Natural killer cell (primary cell): ENCODE data around the gene BTBD1. TPM values are rescaled to one million over a fixed set of nuclear protein-coding genes. Genes with fewer than 3 reads are reported as not detected.
"Not testable (repeated sequence)": the region's sequence is repeated elsewhere in the genome, so short reads cannot be mapped to it uniquely, and the experiment has no call there.

Source experiments
- ATAC-seq, 3 donors: fragments of 150-1000 bp in 2 of 3; fragments of 200-7000 bp in 1 of 3; cut with Tn5 transposase; 1 replicate in 1 of 3; 2 replicates in 2 of 3; pipeline ENCODE4 v1.10.0; 2021; ENCODE audit warnings: mild to moderate bottlenecking in 2 of 3, moderate library complexity in 2 of 3
- DNase-seq, 2 donors: peaks; one replicate each; pipeline versions ENCODE4 v3.0.0 to v3.0.0-alpha.2; 2013 to 2021; ENCODE audit warnings: mixed read lengths in 1 of 2
- H3K27ac ChIP-seq: one replicate; pipeline ENCODE4 v1.5.1; 2013; ENCODE audit warnings: mild to moderate bottlenecking, low read length
- H3K27me3 ChIP-seq: one replicate; pipeline ENCODE4 v1.6.1; 2013; ENCODE audit warnings: low read length; ENCODE audit not compliant: control insufficient read depth, insufficient read depth
- H3K36me3 ChIP-seq: one replicate; pipeline ENCODE4 v1.6.1; 2013; ENCODE audit warnings: low read length; ENCODE audit not compliant: control insufficient read depth, insufficient read depth
- H3K4me1 ChIP-seq: one replicate; pipeline ENCODE4 v1.6.1; 2013; ENCODE audit warnings: low read length; ENCODE audit not compliant: control insufficient read depth, insufficient read depth
- H3K4me3 ChIP-seq: one replicate; pipeline ENCODE4 v1.5.1; 2013; ENCODE audit warnings: low read length
- H3K9me3 ChIP-seq: one replicate; pipeline ENCODE4 v1.6.1; 2013; ENCODE audit warnings: low read length; ENCODE audit not compliant: control insufficient read depth, insufficient read depth
- H3K27ac Mint-ChIP-seq, 2 donors: one replicate each; pipeline ENCODE4 v1.8.0; 2022; ENCODE audit warnings: mild to moderate bottlenecking in 2 of 2, mixed read lengths in 2 of 2, moderate library complexity in 1 of 2
- H3K27me3 Mint-ChIP-seq, 2 donors: one replicate each; pipeline ENCODE4 v1.8.0; 2022; ENCODE audit warnings: low read depth in 2 of 2, mixed read lengths in 2 of 2
- H3K36me3 Mint-ChIP-seq: one replicate; pipeline ENCODE4 v1.8.0; 2022; ENCODE audit warnings: mixed read lengths
- H3K4me1 Mint-ChIP-seq, 2 donors: one replicate each; pipeline ENCODE4 v1.8.0; 2022; ENCODE audit warnings: mixed read lengths in 2 of 2
- H3K4me3 Mint-ChIP-seq: one replicate; pipeline ENCODE4 v1.8.0; 2022; ENCODE audit warnings: mild to moderate bottlenecking, moderate library complexity, mixed read lengths
- H3K9me3 Mint-ChIP-seq, 2 donors: one replicate each; pipeline ENCODE4 v1.8.0; 2022; ENCODE audit warnings: mixed read lengths in 2 of 2
- whole genome bisulfite sequencing: methylation state at CpG from one replicate; pipeline ENCODE4 v1.1.7; 2013; ENCODE audit warnings: missing lambda C conversion rate; ENCODE audit not compliant: insufficient coverage; 5-methylcytosine and 5-hydroxymethylcytosine counted together
- intact Hi-C: fragments of 100-400 bp; cut with micrococcal nuclease; formaldehyde crosslinking; loops from one replicate; pipeline ENCODE4 v1.14.2; 2022
- total RNA-seq, 4 donors: library from RNA; stranded (reverse); fragments of 120-200 nt in 1 of 4; gene quantifications; one replicate each; pipeline versions ENCODE4 v1.2.3 to v1.2.4, GENCODE V29; 2013 to 2022
- TF ChIP-seq, protein P1 (sequence below): fragments of 200-600 bp; IDR thresholded peaks from one replicate; pipeline ENCODE4 v1.8.0; 2022; ENCODE audit warnings: antibody characterized with exemption

Gene BTBD1
- total RNA-seq, 3 donors from 2014 or later (not counting 1 experiment from before 2014, with no cell fraction given), result 42.5 to 54.4 (median 54.0) TPM

DNA sequence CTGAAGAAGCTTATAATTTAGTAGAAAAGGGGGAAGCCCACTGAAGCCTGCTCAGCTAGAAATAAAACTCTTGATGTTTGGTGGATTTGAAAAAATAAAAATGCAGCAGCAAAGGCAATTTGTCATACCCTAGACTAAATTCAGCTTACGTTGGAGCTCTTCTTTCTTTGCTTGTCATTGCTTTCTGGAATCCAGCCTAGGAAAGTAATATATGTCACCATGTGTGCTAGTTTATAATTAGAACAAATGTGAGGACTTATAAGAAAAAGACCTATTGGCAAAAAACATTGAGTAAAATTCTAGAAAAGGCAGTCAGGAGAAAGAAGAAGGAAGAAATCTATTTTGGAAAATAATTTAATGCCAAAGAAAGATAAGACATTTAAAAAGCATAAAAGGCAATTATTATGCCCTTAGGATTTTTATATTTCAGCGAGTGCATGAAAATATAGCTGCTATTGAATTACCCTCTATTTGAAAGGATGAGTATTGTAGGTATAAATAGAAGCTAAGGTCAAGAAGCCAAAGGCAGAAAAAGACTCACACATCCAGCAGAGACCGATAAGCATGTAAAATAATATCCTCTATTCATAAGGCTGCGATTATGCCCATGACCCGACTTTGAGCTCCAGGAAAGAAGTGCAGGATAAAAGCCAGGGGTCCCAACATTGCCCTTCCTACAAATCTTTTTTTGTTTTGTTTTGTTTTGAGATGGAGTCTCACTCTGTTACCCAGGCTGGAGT, 10.6 kb upstream of the BTBD1 start:
- Histone ChIP-seq H3K27me3 (peaks cover 2% of the 10 kb centered on the region), H3K27ac (no peak overlapping the region), H3K9me3 (peaks cover 7% of the 10 kb centered on the region), H3K36me3 (no peaks in the 10 kb centered on the region), H3K4me3 (no peak overlapping the region), H3K4me1 (no peaks in the 10 kb centered on the region)
- H3K27me3 Mint-ChIP-seq, result peaks cover 24 to 37% of the 10 kb centered on the region in 2 donors
- H3K4me1 Mint-ChIP-seq, result peaks cover 0 to 8% of the 10 kb centered on the region in 2 donors
- DNase-seq (no peak), ATAC-seq (no peak)
- TF ChIP-seq, protein P1, sequence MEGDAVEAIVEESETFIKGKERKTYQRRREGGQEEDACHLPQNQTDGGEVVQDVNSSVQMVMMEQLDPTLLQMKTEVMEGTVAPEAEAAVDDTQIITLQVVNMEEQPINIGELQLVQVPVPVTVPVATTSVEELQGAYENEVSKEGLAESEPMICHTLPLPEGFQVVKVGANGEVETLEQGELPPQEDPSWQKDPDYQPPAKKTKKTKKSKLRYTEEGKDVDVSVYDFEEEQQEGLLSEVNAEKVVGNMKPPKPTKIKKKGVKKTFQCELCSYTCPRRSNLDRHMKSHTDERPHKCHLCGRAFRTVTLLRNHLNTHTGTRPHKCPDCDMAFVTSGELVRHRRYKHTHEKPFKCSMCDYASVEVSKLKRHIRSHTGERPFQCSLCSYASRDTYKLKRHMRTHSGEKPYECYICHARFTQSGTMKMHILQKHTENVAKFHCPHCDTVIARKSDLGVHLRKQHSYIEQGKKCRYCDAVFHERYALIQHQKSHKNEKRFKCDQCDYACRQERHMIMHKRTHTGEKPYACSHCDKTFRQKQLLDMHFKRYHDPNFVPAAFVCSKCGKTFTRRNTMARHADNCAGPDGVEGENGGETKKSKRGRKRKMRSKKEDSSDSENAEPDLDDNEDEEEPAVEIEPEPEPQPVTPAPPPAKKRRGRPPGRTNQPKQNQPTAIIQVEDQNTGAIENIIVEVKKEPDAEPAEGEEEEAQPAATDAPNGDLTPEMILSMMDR, result no peak
- WGBS, result 75% methylated on average over 4 of the region's 5 CpGs
- H3K9me3 Mint-ChIP-seq, result no peaks in the 10 kb centered on the region
- H3K36me3 Mint-ChIP-seq, result no peaks in the 10 kb centered on the region
- no peak overlapping the region for H3K27ac Mint-ChIP-seq
- no peak overlapping the region for H3K4me3 Mint-ChIP-seq
- intact Hi-C loops, result no loop called here

GRCh38 chr15:83069211-83069642, 2.2 kb upstream of the BTBD1 start:
- not testable (repeated sequence) for H3K4me3 ChIP-seq, H3K9me3 ChIP-seq, H3K27me3 Mint-ChIP-seq, H3K9me3 Mint-ChIP-seq, H3K36me3 Mint-ChIP-seq, H3K27me3 ChIP-seq, H3K27ac ChIP-seq, H3K36me3 ChIP-seq
- intact Hi-C loops, result loop anchor here (10.0 kb wide), 1 partner anchor 254 kb away; no protein-coding TSS in a partner anchor
- H3K4me1 ChIP-seq, result peaks cover 11% of the 10 kb centered on the region
- 94% methylated on average over 2 of the region's 6 CpGs for WGBS
- peak in 1 of 2 donors; percentile 69 for DNase-seq
- peak overlapping the region; percentile 72 for H3K4me3 Mint-ChIP-seq
- H3K4me1 Mint-ChIP-seq, result peaks cover 8 to 16% of the 10 kb centered on the region in 2 donors
- peak in 2 of 3 donors; percentile 0 to 13 for ATAC-seq
- H3K27ac Mint-ChIP-seq, result peak overlapping the region in 1 of 2 donors; percentile 49

- intact Hi-C loops, result loop anchor here (10.0 kb wide), 1 partner anchor 253 kb away; no protein-coding TSS in a partner anchor
- no peak overlapping the region for H3K27ac ChIP-seq
- no peak overlapping the region for H3K4me3 ChIP-seq
Observed at GRCh38 chr15:83068054-83068453, 1.0 kb upstream of the BTBD1 start.

DNA sequence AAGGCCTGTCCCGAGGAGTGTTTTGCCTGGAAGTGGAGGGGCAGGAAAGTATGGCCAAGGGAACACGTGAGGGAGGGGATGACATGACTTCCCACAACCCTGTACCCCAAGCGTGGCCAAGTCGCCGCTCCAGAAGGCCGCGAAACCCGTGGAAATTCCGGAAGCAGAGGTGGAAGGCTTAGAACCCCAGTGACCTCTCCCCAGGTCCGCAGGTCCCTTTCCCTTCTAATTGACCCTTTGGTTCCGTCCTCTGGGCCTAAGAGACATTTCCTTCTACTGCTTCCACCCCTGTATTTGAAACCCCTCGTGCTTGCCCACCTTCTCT, 548 bp upstream of the BTBD1 start:
- intact Hi-C loops, result loop anchor here (10.0 kb wide), 1 partner anchor 253 kb away; no protein-coding TSS in a partner anchor
- Histone ChIP-seq H3K4me3 (peak overlapping the region; percentile 57), H3K36me3 (no peaks in the 10 kb centered on the region), H3K9me3 (no peaks in the 10 kb centered on the region), H3K27me3 (no peaks in the 10 kb centered on the region), H3K4me1 (peaks cover 11% of the 10 kb centered on the region), H3K27ac (peak overlapping the region; percentile 35)
- Mint-ChIP-seq H3K36me3 (peaks cover 6% of the 10 kb centered on the region), H3K27ac (peak overlapping the region in 1 of 2 donors; percentile 68), H3K9me3 (no peaks in the 10 kb centered on the region), H3K27me3 (peaks cover 5 to 6% of the 10 kb centered on the region in 2 donors), H3K4me1 (peaks cover 8 to 16% of the 10 kb centered on the region in 2 donors), H3K4me3 (peak overlapping the region; percentile 82)
- DNase-seq, result no peak
- 79% methylated on average over 12 of the region's 12 CpGs for WGBS
- TF ChIP-seq, protein P1, result no peak
- ATAC-seq, result no peak

More at GRCh38 chr15:83068054-83068453, 1.0 kb upstream of the BTBD1 start:
- Histone ChIP-seq H3K27me3 (no peaks in the 10 kb centered on the region), H3K36me3 (no peaks in the 10 kb centered on the region), H3K4me1 (peaks cover 11% of the 10 kb centered on the region), H3K9me3 (peaks cover under 1% of the 10 kb centered on the region)
- no peak for ATAC-seq
- Mint-ChIP-seq H3K9me3 (no peaks in the 10 kb centered on the region), H3K4me3 (peak overlapping the region; percentile 82), H3K36me3 (peaks cover 7% of the 10 kb centered on the region), H3K4me1 (peaks cover 8 to 16% of the 10 kb centered on the region in 2 donors), H3K27me3 (peaks cover 5 to 7% of the 10 kb centered on the region in 2 donors), H3K27ac (peak overlapping the region in 1 of 2 donors; percentile 68)
- no peak for DNase-seq
- 78% methylated on average over 5 of the region's 6 CpGs for WGBS
- TF ChIP-seq, protein P1, result no peak
